Astrocyte of the spinal cord (primary cell): Measurements from ENCODE around the gene LGR4.

Experiments used
- DNase-seq: peaks from one replicate; pipeline ENCODE4 v3.0.0; 2011; ENCODE audit warnings: low read depth, low spot score
- H3K4me3 ChIP-seq: 2 replicates; pipeline ENCODE4 v1.5.1; 2011; ENCODE audit warnings: low read depth, mild to moderate bottlenecking, low read length, moderate library complexity
- in situ Hi-C: cut with HindIII; loops from 2 replicates; pipeline ENCODE4 v1.10.0; 2017; ENCODE audit warnings: low sequenced_read_pairs
- TF ChIP-seq, protein P1 (sequence below): IDR thresholded peaks from 2 replicates; pipeline ENCODE4 v1.5.1; 2012; ENCODE audit warnings: low read depth, mild to moderate bottlenecking, low read length, inconsistent platforms

Gene LGR4

DNA sequence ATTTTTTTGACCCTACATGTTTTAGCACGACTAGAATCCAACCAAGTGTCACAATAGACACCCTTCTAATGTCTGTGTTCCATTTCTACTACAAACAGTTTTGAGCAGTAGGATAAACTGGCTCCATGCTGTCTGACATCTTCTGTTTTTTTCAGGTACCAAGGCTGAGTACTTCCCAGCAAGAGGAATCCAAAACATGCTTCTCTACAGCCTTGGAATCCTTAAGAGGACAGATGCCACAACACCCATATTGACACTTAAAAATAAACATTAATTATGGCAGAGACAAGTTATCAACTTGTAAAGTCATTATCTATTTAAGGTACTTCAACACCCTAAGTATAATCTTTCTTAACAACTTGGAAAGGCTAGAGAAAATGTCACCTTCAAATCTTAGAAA lies 54.2 kb downstream of the LGR4 start:
- H3K4me3 ChIP-seq: no peak overlapping the region
- TF ChIP-seq, protein P1, sequence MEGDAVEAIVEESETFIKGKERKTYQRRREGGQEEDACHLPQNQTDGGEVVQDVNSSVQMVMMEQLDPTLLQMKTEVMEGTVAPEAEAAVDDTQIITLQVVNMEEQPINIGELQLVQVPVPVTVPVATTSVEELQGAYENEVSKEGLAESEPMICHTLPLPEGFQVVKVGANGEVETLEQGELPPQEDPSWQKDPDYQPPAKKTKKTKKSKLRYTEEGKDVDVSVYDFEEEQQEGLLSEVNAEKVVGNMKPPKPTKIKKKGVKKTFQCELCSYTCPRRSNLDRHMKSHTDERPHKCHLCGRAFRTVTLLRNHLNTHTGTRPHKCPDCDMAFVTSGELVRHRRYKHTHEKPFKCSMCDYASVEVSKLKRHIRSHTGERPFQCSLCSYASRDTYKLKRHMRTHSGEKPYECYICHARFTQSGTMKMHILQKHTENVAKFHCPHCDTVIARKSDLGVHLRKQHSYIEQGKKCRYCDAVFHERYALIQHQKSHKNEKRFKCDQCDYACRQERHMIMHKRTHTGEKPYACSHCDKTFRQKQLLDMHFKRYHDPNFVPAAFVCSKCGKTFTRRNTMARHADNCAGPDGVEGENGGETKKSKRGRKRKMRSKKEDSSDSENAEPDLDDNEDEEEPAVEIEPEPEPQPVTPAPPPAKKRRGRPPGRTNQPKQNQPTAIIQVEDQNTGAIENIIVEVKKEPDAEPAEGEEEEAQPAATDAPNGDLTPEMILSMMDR: no peak
- in situ Hi-C loops: no loop called here
- no peak for DNase-seq

DNA sequence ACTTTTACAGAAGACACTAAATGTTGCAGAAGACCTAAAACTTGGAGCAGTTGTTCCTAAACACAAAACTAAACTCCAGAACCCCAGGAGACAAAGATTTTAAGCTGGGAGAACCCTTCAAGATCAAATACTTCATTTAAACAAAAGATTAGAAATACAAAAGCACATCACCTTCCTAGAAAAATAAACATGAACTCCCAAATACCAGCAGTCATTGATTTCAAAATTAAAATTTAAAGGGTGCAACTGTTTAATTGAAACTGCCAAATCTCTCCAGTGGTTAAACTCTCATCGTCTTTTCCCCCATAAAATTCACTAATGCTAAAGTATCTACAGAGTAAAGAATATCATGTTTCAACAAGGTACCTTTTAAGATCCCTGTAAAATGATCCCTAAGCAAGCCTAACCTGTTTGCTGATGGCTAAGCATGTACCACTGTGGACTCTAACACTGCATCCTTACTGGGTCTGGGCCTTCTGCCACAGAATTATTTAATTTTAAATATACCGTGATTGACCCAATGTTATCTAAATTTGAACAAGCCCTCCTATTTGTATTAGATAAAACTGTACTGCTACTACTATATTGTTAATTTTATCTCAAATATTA lies 55.9 kb downstream of the LGR4 start:
- no peak for DNase-seq
- TF ChIP-seq, protein P1: no peak
- in situ Hi-C loops: no loop called here
- H3K4me3 ChIP-seq: no peak overlapping the region

DNA sequence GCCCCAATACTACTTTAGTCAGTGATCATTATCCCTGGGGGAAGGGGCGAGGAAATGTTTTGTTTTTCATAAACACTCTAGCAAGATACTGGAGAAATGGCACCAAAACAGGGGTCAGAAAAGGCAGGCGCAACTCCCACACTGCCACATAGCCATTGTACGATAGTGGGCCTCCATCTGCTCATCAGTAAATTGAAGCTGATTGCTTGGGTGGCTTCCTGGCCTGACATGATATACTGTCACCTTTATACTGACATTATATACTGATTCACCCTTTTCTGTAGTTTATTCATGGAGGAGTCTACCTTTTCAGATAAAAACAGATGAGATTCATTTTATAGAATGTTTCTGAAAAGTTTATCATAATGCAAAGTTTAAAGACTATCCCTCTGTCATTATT lies 57.9 kb downstream of the LGR4 start:
- no peak overlapping the region for H3K4me3 ChIP-seq
- TF ChIP-seq, protein P1: no peak
- no peak for DNase-seq
- in situ Hi-C loops: no loop called here

DNA sequence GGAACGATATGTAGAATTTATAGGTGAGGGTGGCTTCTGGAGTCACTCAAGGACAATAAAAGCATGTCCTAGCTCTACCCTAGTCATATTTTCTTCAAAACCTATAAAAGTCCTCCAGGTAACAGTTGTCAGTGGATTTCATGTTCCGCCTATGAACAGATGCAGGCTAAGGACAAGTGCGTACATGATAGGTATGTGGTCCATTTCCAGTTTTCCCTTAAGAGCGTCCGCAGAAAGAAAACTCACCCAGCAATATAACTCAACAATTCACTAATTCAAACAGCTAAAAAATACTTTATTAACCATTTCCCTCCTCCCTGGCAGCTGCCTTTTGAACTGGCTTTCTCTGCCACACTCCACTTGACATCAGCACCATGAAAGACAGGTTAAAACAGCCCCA lies 59.4 kb downstream of the LGR4 start:
- TF ChIP-seq, protein P1: no peak
- in situ Hi-C loops: no loop called here
- H3K4me3 ChIP-seq: no peak overlapping the region
- no peak for DNase-seq

DNA sequence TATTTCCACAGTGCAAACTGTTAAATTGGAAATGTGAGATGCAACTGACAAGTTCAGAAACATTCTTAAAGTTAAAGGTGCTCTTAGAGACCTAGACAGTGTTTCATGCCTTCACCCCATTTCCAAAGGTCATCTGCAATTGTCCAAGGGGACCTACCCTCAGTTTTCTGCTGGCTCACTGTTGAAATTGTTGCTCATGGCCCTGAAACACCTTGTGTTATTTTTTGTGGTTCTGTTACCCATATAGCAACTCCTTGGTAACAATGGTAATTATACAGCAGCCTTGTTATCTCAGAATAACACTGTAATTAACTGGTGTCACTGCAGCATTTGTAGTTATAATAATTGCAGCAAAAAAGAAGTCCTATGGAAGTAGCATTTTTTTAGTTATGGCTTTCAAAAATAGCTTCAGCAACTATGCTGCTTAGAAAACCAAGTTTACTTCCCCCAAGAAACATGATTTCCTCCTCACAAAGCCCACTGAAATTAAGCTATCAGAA lies 60.3 kb downstream of the LGR4 start:
- TF ChIP-seq, protein P1: no peak
- in situ Hi-C loops: no loop called here

DNA sequence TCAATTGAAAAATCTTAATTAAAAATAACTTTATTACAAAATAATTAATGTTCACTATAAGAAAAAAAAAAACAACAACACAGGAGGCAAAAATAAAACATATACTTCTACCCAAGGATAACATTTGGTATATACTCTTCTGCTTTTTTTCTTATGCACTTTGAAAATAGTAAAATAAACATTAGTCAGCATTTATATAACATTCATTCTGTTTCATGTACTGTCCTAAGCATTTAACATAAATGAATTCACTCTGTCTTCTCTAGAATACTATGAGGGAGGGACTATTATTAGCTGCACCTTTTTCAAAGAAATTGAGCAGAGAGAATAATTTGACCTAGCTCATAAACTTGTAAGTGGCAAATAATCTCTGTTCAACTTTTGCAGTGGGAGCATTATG lies 61.3 kb downstream of the LGR4 start:
- in situ Hi-C loops: no loop called here
- no peak for DNase-seq
- TF ChIP-seq, protein P1: no peak
- no peak overlapping the region for H3K4me3 ChIP-seq

More for the DNA sequence above, 60.3 kb downstream of the LGR4 start:
- no peak for DNase-seq
- H3K4me3 ChIP-seq: no peak overlapping the region
